Pancreas (tissue), 10 donors: ENCODE measurements around the gene IRF8. TPM values are rescaled to one million over a fixed set of nuclear protein-coding genes. Genes with fewer than 3 reads are reported as not detected.

Experiments used
- ATAC-seq, 4 donors: fragments of 200-7000 bp; cut with Tn5 transposase; one replicate each; pipeline versions ENCODE4 v1.8.0 to v1.9.1; 2020; ENCODE audit warnings: mild to moderate bottlenecking in 4 of 4, moderate library complexity in 4 of 4
- DNase-seq, 6 donors: peaks; one replicate each; pipeline ENCODE4 v3.0.0-alpha.2; 2020
- FAIRE-seq: peaks from 2 replicates; lab custom pipeline; 2012; peaks lifted over from hg19 to GRCh38; lab: Jason Lieb, UNC
- H3K27ac ChIP-seq, 4 donors: fragments of 200-600 bp; sonication (generic); 1 replicate in 3 of 4; 2 replicates in 1 of 4; pipeline versions ENCODE4 v1.5.0 to v1.8.0; 2020
- H3K27me3 ChIP-seq, 4 donors: fragments of 200-600 bp; one replicate each; pipeline ENCODE4 v1.8.0; 2021
- H3K36me3 ChIP-seq, 3 donors: fragments of 200-600 bp; sonication (generic) in 1 of 3; one replicate each; pipeline versions ENCODE4 v1.5.0 to v1.8.0; 2020 to 2021
- H3K4me1 ChIP-seq, 3 donors: fragments of 200-600 bp; one replicate each; pipeline ENCODE4 v1.8.0; 2021
- H3K4me3 ChIP-seq, 4 donors: fragments of 200-600 bp; sonication (generic) in 2 of 4; one replicate each; pipeline versions ENCODE4 v1.5.0 to v1.8.0; 2020 to 2021
- H3K9me3 ChIP-seq, 4 donors: fragments of 200-600 bp; one replicate each; pipeline ENCODE4 v1.8.0; 2021
- WGBS, 2 donors: extraction: QIAGEN DNeasy Blood & Tissue Kit; methylation state at CpG; one replicate each; pipeline ENCODE4 v1.1.7; 2013; 5-methylcytosine and 5-hydroxymethylcytosine counted together
- intact Hi-C, 3 donors: fragments of 100-400 bp; cut with DNase I; formaldehyde crosslinking; loops; one replicate each; pipeline versions ENCODE4 v1.11.1 to v1.14.2; 2022
- polyA plus RNA-seq, 2 donors: library from polyadenylated mRNA; stranded (reverse); fragments of 200-250 nt; gene quantifications; one replicate each; pipeline ENCODE4 v1.2.3, GENCODE V29; 2013
- total RNA-seq, 6 donors: library from RNA; stranded (reverse); fragmentation: NEBNext Ultra II Directional in 4 of 6; extraction: Animal tissue kit (Norgen Biotek cat#: 25700) in 4 of 6; gene quantifications; one replicate each; pipeline versions ENCODE4 v1.2.1 to v1.2.4, GENCODE V29; 2021 to 2023
- TF ChIP-seq, protein P1 (sequence below), 4 donors: fragments of 200-600 bp; sonication (generic) in 3 of 4; IDR thresholded peaks; one replicate each; pipeline versions ENCODE4 v1.5.0 to v1.8.0; 2021; ENCODE audit warnings: antibody characterized with exemption in 4 of 4
- donor health status: healthy with polysubstance abuse.
- donor health status: DM: no; HTN: no; CAD: no; lungs with moderate emphysema.
- donor health status: DM: no; HTN: no; CAD: no.
- donor health status: control.
- donor health status: control.
- donor health status: Bipolar disorder and iron deficiency.
- donor health status: DM: yes; HTN: yes; CAD: no.
- donor health status: DM: no; HTN: no; CAD: no.
- donor health status: DM: no; HTN: no; CAD: no.
- donor health status: DM: yes; HTN: yes; CAD: no.

IRF8 gene
- total and polyA plus RNA-seq, 8 donors: 0.92 to 18.2 (median 6.9) TPM

DNA sequence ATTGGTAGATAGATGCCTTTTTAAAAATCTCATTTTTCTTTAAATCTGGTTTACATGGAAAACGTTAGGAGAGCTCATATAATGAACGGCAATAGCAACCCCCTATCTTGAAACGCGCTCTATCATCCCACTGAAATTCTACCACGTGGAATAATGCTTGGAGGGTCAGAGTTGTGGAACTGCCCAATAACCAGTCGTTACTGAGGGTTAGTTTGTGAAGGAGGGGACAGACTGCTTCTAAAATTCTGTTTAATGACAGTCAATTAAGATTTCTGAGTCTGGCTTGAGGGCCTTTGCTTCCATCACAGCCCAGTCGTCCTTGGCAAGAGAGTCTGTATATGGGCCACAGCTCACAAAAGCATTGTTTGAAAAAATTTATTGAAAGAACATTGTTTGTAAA is 482 bp downstream of the IRF8 start:
- Histone ChIP-seq H3K4me1 (peaks cover 0 to 13% (median 10%) of the 10 kb centered on the region in 3 donors), H3K9me3 (no peaks in the 10 kb centered on the region), H3K36me3 (no peaks in the 10 kb centered on the region), H3K27me3 (no peaks in the 10 kb centered on the region), H3K4me3 (peak overlapping the region in 3 of 4 donors; percentile 24 to 69 (median 57)), H3K27ac (peak overlapping the region in 2 of 4 donors; percentile 6 to 41)
- FAIRE-seq (no peak), ATAC-seq (no peak), DNase-seq (peak in 1 of 6 donors; percentile 3)
- TF ChIP-seq, protein P1, sequence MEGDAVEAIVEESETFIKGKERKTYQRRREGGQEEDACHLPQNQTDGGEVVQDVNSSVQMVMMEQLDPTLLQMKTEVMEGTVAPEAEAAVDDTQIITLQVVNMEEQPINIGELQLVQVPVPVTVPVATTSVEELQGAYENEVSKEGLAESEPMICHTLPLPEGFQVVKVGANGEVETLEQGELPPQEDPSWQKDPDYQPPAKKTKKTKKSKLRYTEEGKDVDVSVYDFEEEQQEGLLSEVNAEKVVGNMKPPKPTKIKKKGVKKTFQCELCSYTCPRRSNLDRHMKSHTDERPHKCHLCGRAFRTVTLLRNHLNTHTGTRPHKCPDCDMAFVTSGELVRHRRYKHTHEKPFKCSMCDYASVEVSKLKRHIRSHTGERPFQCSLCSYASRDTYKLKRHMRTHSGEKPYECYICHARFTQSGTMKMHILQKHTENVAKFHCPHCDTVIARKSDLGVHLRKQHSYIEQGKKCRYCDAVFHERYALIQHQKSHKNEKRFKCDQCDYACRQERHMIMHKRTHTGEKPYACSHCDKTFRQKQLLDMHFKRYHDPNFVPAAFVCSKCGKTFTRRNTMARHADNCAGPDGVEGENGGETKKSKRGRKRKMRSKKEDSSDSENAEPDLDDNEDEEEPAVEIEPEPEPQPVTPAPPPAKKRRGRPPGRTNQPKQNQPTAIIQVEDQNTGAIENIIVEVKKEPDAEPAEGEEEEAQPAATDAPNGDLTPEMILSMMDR (IDR thresholded peaks at IDR 0.05): no peak
- intact Hi-C loops: no loop called here
- WGBS, 2 donors: 48 to 55% methylated on average over 7 of the region's 7 CpGs

DNA sequence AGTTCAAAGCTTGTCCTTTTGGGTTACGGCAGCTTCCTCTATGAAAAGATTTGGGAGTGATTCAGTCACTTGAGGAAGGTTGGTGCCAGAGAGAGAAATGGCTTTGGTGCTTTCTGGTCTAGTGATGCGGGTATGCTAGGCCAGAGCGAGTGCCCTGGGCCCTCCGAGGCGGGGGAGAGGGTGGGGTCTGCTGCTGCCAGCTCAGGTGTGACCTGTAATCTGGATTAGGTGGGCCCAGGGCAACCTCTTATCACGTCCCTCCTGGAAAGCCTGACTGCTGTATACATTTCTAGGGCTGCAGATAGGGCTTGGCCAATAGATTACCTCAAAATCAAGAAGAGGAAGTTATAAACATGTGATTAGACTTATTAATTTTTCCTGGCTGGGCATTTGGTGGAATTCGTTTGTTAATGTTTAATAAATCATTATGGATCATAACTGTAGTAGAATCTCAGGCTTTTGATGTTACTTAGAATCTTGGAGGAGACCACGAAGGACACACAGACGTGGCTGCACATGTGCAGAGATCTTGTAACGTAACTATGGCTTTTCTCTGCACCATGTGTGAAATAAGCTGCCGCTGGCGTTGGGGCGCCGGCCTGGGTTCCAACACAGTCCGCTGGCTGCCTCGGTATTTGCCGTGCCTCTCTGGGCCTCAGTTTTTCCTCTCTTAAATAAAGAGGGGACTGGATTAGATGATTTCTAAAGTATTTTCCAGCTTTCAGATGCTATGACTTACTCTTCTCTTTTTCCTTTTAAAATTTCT is 1.2 kb downstream of the IRF8 start:
- ATAC-seq: peak; percentile 6 to 23 (median 15)
- H3K27ac ChIP-seq: peak overlapping the region in 3 of 4 donors; percentile 19 to 41 (median 24)
- peaks cover 0 to 13% (median 10%) of the 10 kb centered on the region in 3 donors for H3K4me1 ChIP-seq
- no peak for DNase-seq
- FAIRE-seq: no peak
- H3K9me3 ChIP-seq: no peaks in the 10 kb centered on the region
- H3K4me3 ChIP-seq: peak overlapping the region in 3 of 4 donors; percentile 24 to 69 (median 57)
- no peaks in the 10 kb centered on the region for H3K27me3 ChIP-seq
- intact Hi-C loops: no loop called here
- H3K36me3 ChIP-seq: no peaks in the 10 kb centered on the region
- 58 to 64% methylated on average over 17 of the region's 17 CpGs for WGBS, 2 donors
- TF ChIP-seq, protein P1 (IDR thresholded peaks at IDR 0.05): no peak

DNA sequence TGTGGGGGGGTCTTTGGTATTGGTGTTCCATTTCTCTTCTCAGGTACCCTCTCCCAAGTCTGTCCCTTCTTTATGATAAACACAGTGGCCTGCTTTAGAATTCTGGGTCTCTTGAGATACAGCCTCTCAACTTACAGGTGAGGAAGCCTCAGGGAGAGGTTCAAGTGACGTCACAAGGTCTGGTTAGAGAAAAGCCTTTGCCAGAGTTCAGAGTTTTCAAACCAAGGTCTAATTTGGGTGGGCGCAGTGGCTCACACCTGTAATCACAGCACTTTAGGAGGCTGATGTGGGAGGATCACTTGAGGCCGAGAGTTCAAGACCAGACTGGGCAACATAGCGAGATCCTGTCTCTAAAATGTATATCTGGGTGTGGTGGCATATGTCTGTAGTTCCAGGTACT is 2.1 kb downstream of the IRF8 start:
- H3K4me3 ChIP-seq: peak overlapping the region in 1 of 4 donors; percentile 57
- H3K9me3 ChIP-seq: no peaks in the 10 kb centered on the region
- no peaks in the 10 kb centered on the region for H3K36me3 ChIP-seq
- H3K27me3 ChIP-seq: no peaks in the 10 kb centered on the region
- FAIRE-seq (no peak), DNase-seq (no peak), ATAC-seq (no peak)
- 90% methylated on average over 4 of the region's 4 CpGs for WGBS, 2 donors
- H3K4me1 ChIP-seq: peaks cover 0 to 13% (median 10%) of the 10 kb centered on the region in 3 donors
- TF ChIP-seq, protein P1 (IDR thresholded peaks at IDR 0.05): no peak
- no peak overlapping the region for H3K27ac ChIP-seq
- intact Hi-C loops: no loop called here

DNA sequence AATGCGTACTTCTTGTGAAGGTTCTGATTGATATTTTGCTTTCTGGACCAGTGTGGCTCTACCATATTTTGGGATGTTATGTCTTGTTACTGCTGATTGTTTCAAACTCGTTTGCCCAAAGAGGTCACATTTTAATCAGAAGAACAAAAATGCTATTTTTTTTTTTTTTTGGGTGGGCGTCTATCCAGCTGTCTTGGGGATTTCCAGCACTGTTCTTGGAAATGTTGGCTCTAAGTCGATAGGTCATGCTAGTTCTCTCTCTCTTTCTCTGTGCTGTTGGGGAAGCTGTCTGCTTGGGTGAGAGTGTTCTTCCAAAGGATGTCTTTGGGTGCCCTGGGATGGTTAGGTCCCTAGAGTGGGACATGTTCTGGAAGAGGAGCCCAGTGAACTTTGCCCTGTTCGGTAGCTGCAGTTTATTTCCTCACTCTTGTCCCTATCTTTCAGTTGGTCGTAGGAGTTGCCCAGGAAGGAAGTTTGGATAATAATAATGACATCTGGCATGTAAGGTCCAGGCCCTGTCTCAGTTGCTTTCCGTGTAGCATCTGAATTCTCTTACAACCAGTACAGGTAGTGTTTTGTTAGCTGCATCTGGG is 2.9 kb downstream of the IRF8 start:
- intact Hi-C loops: no loop called here
- Histone ChIP-seq H3K9me3 (no peaks in the 10 kb centered on the region), H3K4me1 (peaks cover 0 to 13% (median 10%) of the 10 kb centered on the region in 3 donors), H3K36me3 (no peaks in the 10 kb centered on the region), H3K27me3 (no peaks in the 10 kb centered on the region), H3K4me3 (peak overlapping the region in 1 of 4 donors; percentile 9), H3K27ac (peak overlapping the region in 1 of 4 donors; percentile 46)
- TF ChIP-seq, protein P1 (IDR thresholded peaks at IDR 0.05): no peak
- ATAC-seq (no peak), DNase-seq (no peak), FAIRE-seq (no peak)
- 37 to 44% methylated on average over 7 of the region's 7 CpGs for WGBS, 2 donors
